Lower leg skin (tissue), 4 donors: ENCODE results near the gene GLS. TPM values are rescaled to one million over a fixed set of nuclear protein-coding genes. Genes with fewer than 3 reads are reported as not detected.

Experiments
- DNase-seq, 2 donors: peaks; one replicate each; pipeline ENCODE4 v3.0.0-alpha.2; 2019; ENCODE audit warnings: low spot score in 2 of 2
- H3K4me3 ChIP-seq: fragments of 200-600 bp; sonication (generic); 2 replicates; pipeline ENCODE4 v1.5.1; 2017; ENCODE audit warnings: mild to moderate bottlenecking, low read depth; ENCODE audit not compliant: poor library complexity, severe bottlenecking
- POLR2A ChIP-seq, 2 donors: fragments of 450-650 bp; IDR thresholded peaks; one replicate each; pipeline ENCODE4 v1.6.1; 2016 to 2017; ENCODE audit warnings: antibody characterized with exemption in 2 of 2, mild to moderate bottlenecking in 1 of 2, moderate library complexity in 1 of 2
- WGBS, 2 donors: methylation state at CpG; one replicate each; pipeline ENCODE4 v1.1.5; 2018; 5-methylcytosine and 5-hydroxymethylcytosine counted together
- intact Hi-C: fragments of 100-400 bp; cut with DNase I; formaldehyde crosslinking; loops from one replicate; pipeline ENCODE4 v1.15.0; 2023; ENCODE audit warnings: low total_unique reads
- total RNA-seq, 4 donors: library from RNA; depleted of rRNA; stranded (reverse); fragments of >200 nt; gene quantifications; one replicate each; pipeline ENCODE4 v1.1.0, GENCODE V29; 2016
- TF ChIP-seq, protein P1 (sequence below), 3 donors: fragments of 450-650 bp; IDR thresholded peaks; one replicate each; pipeline ENCODE4 v1.5.1; 2016; ENCODE audit warnings: antibody characterized with exemption in 3 of 3, mild to moderate bottlenecking in 3 of 3, moderate library complexity in 2 of 3

The GLS gene
- total RNA-seq, 4 donors from 2014 or later = 55.3 to 86.2 (median 67.6) TPM

DNA sequence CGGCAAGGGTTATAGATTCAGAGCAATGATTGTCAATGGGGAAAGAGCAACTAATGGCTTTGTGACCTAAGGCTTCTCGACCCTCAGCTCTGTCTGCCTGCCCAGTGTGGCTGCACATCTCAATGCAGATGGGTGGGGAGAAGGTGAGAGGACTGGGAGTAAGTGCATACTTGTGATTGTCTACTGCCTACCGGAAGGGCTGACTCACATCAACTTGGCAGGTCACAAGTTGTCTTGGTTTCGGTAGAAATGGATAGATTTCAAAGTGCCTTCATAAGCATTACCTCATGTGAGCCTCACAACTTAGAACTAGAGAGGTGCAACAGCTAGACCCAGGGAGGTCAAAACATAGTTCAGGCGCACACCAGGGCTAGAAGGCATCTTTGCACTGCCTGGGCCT lies 104.0 kb downstream of the GLS start:
- DNase-seq = no peak
- 72 to 74% methylated on average over 5 of the region's 5 CpGs for WGBS, 2 donors
- intact Hi-C loops = no loop called here
- TF ChIP-seq, protein P1, sequence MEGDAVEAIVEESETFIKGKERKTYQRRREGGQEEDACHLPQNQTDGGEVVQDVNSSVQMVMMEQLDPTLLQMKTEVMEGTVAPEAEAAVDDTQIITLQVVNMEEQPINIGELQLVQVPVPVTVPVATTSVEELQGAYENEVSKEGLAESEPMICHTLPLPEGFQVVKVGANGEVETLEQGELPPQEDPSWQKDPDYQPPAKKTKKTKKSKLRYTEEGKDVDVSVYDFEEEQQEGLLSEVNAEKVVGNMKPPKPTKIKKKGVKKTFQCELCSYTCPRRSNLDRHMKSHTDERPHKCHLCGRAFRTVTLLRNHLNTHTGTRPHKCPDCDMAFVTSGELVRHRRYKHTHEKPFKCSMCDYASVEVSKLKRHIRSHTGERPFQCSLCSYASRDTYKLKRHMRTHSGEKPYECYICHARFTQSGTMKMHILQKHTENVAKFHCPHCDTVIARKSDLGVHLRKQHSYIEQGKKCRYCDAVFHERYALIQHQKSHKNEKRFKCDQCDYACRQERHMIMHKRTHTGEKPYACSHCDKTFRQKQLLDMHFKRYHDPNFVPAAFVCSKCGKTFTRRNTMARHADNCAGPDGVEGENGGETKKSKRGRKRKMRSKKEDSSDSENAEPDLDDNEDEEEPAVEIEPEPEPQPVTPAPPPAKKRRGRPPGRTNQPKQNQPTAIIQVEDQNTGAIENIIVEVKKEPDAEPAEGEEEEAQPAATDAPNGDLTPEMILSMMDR (IDR thresholded peaks at IDR 0.05) = no peak
- TF ChIP-seq POLR2A (IDR thresholded peaks at IDR 0.05) = no peak
- no peak overlapping the region for H3K4me3 ChIP-seq

DNA sequence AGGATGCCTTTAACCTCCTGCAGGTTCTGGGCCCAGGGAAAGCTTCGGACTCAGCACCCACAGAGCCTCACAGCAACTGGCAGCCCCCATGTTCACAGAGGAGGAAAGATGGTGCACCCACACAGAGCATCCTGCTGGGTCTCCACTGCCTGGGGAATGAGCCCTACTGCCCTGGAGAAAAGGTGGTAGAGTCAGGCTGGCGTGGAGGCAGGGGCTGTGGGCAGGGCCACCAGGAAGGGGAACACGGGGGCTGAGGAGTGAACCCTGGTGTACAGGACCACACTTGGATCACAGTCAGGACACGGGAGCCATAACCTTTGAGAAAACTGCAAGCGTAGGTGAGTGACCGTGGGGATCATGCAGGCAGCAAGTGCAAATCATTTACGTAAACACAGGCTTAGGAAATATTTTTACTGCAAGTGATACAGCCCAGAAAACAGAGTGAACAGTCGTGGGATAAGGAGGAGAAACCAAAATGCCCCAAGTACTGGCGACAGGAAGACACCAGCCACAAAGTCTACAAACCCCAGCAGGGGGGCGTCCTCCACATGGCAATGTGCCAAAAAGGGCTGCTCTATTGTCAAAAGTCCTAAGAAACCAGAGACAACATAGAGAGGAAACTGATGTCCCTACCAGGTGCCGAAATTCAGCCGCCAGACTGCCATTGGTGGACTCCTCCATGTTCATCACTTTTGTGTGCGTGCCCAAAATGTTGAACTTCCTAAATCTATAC lies 105.8 kb downstream of the GLS start:
- intact Hi-C loops = no loop called here
- WGBS, 2 donors = 87 to 90% methylated on average over 13 of the region's 13 CpGs
- no peak for DNase-seq
- no peak for TF ChIP-seq POLR2A (IDR thresholded peaks at IDR 0.05)
- TF ChIP-seq, protein P1 (IDR thresholded peaks at IDR 0.05) = no peak
- H3K4me3 ChIP-seq = no peak overlapping the region

DNA sequence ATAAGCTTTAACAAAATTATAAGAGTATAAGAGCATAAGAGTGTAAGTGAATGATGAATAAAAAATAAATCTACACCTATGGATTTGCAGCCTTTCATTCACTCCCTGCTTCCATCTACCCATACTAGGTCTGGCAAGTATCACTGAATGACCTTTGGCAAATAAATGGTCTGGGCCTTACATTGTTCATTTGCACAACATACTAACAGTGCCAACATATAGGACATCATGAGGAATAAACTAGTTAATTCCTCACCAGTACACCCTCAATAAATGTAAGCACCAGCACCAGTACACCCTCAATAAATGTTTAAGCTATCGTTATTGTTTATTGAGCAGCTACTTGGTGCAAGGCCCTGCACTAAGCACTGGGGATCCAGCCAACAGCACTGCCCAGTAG lies 106.5 kb downstream of the GLS start:
- TF ChIP-seq POLR2A (IDR thresholded peaks at IDR 0.05) = no peak
- TF ChIP-seq, protein P1 (IDR thresholded peaks at IDR 0.05) = no peak
- no peak overlapping the region for H3K4me3 ChIP-seq
- WGBS, 2 donors = 96 to 100% methylated on average over 1 of the region's 1 CpG
- intact Hi-C loops = no loop called here
- DNase-seq = no peak

DNA sequence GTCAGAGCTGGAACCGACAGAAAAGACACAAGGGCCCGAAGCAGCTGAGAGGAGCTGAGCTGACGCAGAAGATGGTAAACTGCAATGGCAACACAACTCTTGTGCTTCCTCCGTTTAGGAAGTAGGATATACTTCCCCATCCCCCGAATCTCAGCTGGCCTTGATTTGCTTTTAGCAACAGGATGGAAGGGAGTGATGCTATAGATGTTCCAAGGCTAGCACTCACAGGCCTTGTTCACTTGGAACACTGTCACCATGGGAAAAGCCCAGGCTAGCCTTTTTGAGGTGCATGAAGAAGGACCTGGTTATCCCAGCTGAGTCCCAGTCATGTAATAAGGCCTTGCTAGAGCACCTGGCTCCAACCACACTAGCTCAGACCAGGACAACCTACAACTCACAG lies 107.3 kb downstream of the GLS start:
- WGBS, 2 donors = 93 to 96% methylated on average over 5 of the region's 5 CpGs
- H3K4me3 ChIP-seq = no peak overlapping the region
- DNase-seq = no peak
- intact Hi-C loops = no loop called here
- no peak for TF ChIP-seq POLR2A (IDR thresholded peaks at IDR 0.05)
- TF ChIP-seq, protein P1 (IDR thresholded peaks at IDR 0.05) = no peak

DNA sequence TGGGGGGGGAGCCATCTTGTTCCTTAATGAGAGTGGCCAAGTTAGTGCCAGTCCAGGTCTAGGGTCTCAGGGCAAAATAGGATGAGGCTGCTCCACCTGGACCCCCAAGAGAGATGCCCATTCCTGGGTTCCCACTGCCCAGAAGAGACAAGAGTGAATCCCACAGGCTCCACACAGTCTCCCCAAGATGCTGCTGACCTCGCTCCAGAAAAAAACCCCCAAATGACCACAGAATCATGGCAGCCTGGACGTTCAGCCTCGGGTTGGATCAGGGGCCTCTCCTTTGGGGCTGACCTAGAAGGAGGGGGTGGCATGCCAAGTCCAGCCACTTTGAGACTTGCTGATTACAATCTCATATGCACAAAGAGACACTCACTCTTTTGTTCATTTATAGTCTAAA lies 108.3 kb downstream of the GLS start:
- no peak for TF ChIP-seq POLR2A (IDR thresholded peaks at IDR 0.05)
- TF ChIP-seq, protein P1 (IDR thresholded peaks at IDR 0.05) = no peak
- intact Hi-C loops = no loop called here
- no peak for DNase-seq
- H3K4me3 ChIP-seq = no peak overlapping the region
- 93 to 95% methylated on average over 3 of the region's 3 CpGs for WGBS, 2 donors

DNA sequence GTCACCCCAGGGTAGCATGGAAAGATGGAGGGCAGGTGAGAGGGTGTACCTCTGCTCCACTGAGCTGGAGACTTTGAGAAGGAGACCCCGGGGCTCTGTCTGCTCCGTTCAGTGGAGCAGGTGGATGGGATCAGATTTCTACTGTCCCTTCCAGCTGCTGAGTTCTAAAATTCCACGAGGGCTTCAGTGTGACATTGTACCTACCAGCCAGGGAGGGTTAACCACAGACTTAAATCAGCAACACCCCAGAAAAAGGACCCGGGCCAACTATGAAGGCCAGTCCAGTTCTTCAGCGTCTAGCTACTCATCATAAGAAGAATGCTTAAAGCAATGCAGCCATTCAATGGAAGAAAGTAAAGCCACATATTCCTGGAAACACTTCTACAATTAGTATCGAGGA lies 109.5 kb downstream of the GLS start:
- 79 to 83% methylated on average over 6 of the region's 6 CpGs for WGBS, 2 donors
- no peak overlapping the region for H3K4me3 ChIP-seq
- TF ChIP-seq, protein P1 (IDR thresholded peaks at IDR 0.05) = no peak
- no peak for TF ChIP-seq POLR2A (IDR thresholded peaks at IDR 0.05)
- no peak for DNase-seq
- intact Hi-C loops = no loop called here
